Stimulated activated CD4-positive, alpha-beta T cell treated with anti-CD3 and anti-CD28 coated beads, Interleukin-4, amount 100 ng/mL, for 48 hours (primary cell): ENCODE data around the gene NCAM2.

Source experiments
- DNase-seq, 2 donors: peaks; one replicate each; pipeline ENCODE4 v3.0.0-alpha.2; 2020; ENCODE audit warnings: low read depth in 2 of 2

Gene NCAM2

GRCh38 chr21:21028275-21028820 is 30.1 kb downstream of the NCAM2 start:
- no peak for DNase-seq

- no peak for DNase-seq
Measured at GRCh38 chr21:21029164-21029563, 31.0 kb downstream of the NCAM2 start.

GRCh38 chr21:21030311-21030710 is 32.1 kb downstream of the NCAM2 start:
- no peak for DNase-seq

GRCh38 chr21:21034036-21034435 is 35.8 kb downstream of the NCAM2 start:
- no peak for DNase-seq

- DNase-seq, result no peak
Measured at GRCh38 chr21:21039624-21040170, 41.5 kb downstream of the NCAM2 start.

- DNase-seq, result no peak
Measured at GRCh38 chr21:21045518-21045917, 47.3 kb downstream of the NCAM2 start.

- no peak for DNase-seq
Measured at GRCh38 chr21:21046063-21046462, 47.9 kb downstream of the NCAM2 start.

- no peak for DNase-seq
Measured at GRCh38 chr21:21051109-21052055, 53.2 kb downstream of the NCAM2 start.

GRCh38 chr21:21052672-21053071 is 54.5 kb downstream of the NCAM2 start:
- no peak for DNase-seq

GRCh38 chr21:21057349-21058062 is 59.3 kb downstream of the NCAM2 start:
- no peak for DNase-seq

- no peak for DNase-seq
Measured at GRCh38 chr21:21063828-21064227, 65.6 kb downstream of the NCAM2 start.

GRCh38 chr21:21064353-21064752 is 66.1 kb downstream of the NCAM2 start:
- no peak for DNase-seq

- DNase-seq, result no peak
Measured at GRCh38 chr21:21067375-21067774, 69.2 kb downstream of the NCAM2 start.

- DNase-seq, result no peak
Measured at GRCh38 chr21:21074305-21074704, 76.1 kb downstream of the NCAM2 start.

GRCh38 chr21:21076051-21076450 is 77.8 kb downstream of the NCAM2 start:
- DNase-seq, result no peak

- DNase-seq, result no peak
Measured at GRCh38 chr21:21076491-21076890, 78.3 kb downstream of the NCAM2 start.

GRCh38 chr21:21079646-21080045 is 81.4 kb downstream of the NCAM2 start:
- DNase-seq, result no peak

- no peak for DNase-seq
Measured at GRCh38 chr21:21084179-21084578, 86.0 kb downstream of the NCAM2 start.

- no peak for DNase-seq
Measured at GRCh38 chr21:21085206-21085605, 87.0 kb downstream of the NCAM2 start.

GRCh38 chr21:21096956-21097355 is 98.7 kb downstream of the NCAM2 start:
- no peak for DNase-seq

- DNase-seq, result no peak
Measured at GRCh38 chr21:21097466-21097865, 99.3 kb downstream of the NCAM2 start.

GRCh38 chr21:21101911-21102310 is 103.7 kb downstream of the NCAM2 start:
- no peak for DNase-seq
